Tibial artery (tissue), 4 donors: ENCODE data around the gene MTHFSD.

Experiments
- DNase-seq, 2 donors: peaks; one replicate each; pipeline ENCODE4 v3.0.0-alpha.2; 2019
- H3K27ac ChIP-seq, 2 donors: fragments of 200-600 bp; sonication (generic) in 1 of 2; 1 replicate in 1 of 2; 2 replicates in 1 of 2; pipeline ENCODE4 v1.5.1; 2018 to 2019; ENCODE audit warnings: mild to moderate bottlenecking in 1 of 2
- H3K27me3 ChIP-seq, 2 donors: fragments of 200-600 bp; sonication (generic) in 1 of 2; one replicate each; pipeline versions ENCODE4 v1.5.1 to v1.6.0; 2016 to 2019
- H3K36me3 ChIP-seq, 3 donors: fragments of 200-600 bp; sonication (generic) in 2 of 3; one replicate each; pipeline ENCODE4 v1.5.1; 2016 to 2019; ENCODE audit warnings: mild to moderate bottlenecking in 2 of 3
- H3K4me1 ChIP-seq, 4 donors: fragments of 200-600 bp; sonication (generic) in 2 of 4; 1 replicate in 3 of 4; 2 replicates in 1 of 4; pipeline ENCODE4 v1.5.1; 2016 to 2019
- H3K4me3 ChIP-seq, 2 donors: fragments of 200-600 bp; sonication (generic) in 1 of 2; 1 replicate in 1 of 2; 2 replicates in 1 of 2; pipeline ENCODE4 v1.5.1; 2018 to 2019; ENCODE audit warnings: mild to moderate bottlenecking in 2 of 2
- H3K9me3 ChIP-seq, 3 donors: fragments of 200-600 bp; sonication (generic) in 1 of 3; one replicate each; pipeline ENCODE4 v1.5.1; 2016 to 2019
- intact Hi-C: fragments of 100-400 bp; cut with DNase I; formaldehyde crosslinking; loops from one replicate; pipeline ENCODE4 v1.15.0; 2023; ENCODE audit warnings: low total_unique reads
- TF ChIP-seq, protein P1 (sequence below), 2 experiments: fragments of 200-600 bp in 1 of 2; fragments of 450-650 bp in 1 of 2; IDR thresholded peaks; one replicate each; pipeline ENCODE4 v1.5.1; 2017 to 2019; ENCODE audit warnings: antibody characterized with exemption in 2 of 2, mild to moderate bottlenecking in 1 of 2, moderate library complexity in 1 of 2

MTHFSD gene

DNA sequence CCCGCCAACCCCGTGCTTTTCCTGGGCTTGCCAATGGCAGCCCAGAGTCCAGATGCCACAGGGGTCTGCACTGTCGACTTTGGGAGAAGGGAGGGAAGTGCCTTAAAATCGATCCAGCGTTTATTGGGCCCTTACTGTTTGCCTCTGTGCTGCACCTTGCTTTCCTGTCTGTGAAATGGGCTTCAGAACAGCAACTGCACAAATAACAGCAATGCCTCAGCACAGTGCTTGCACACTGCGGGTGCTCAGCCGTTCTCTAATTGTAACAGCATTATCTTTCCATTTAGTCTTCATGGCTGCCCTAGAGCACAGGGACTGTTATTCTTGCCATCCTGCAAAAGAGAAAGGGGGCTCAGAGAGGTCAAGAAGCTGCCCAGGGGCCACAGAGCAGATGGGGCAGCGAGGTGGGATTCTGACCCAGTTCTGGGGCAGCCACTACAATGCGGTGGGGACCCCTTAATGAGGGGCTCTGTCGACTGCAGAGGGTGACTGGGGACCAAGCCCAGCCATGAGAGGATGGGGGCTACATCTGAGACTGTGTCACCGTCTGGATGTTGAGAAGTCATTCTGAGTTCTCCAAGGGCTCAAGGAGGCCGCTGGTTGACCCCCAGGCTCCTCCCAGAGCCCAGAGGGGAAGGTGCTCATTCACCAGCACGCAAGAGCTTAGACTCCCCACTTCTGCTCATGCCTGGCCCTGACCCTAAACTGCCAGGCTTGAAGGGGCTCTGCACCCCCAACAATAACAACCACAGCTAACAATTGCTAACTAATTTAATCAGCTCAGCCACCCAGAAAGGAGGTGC lies 54.1 kb downstream of the MTHFSD start:
- Histone ChIP-seq H3K4me3 (no peak overlapping the region), H3K4me1 (peaks cover 0 to 48% (median 34%) of the 10 kb centered on the region in 4 donors), H3K9me3 (no peaks in the 10 kb centered on the region), H3K36me3 (no peaks in the 10 kb centered on the region), H3K27ac (no peak overlapping the region), H3K27me3 (peaks cover 20 to 99% of the 10 kb centered on the region in 2 donors)
- intact Hi-C loops = loop anchor here (10.0 kb wide), 1 partner anchor 1806 kb away; the partner anchor contains the start of gene USP10
- TF ChIP-seq, protein P1, sequence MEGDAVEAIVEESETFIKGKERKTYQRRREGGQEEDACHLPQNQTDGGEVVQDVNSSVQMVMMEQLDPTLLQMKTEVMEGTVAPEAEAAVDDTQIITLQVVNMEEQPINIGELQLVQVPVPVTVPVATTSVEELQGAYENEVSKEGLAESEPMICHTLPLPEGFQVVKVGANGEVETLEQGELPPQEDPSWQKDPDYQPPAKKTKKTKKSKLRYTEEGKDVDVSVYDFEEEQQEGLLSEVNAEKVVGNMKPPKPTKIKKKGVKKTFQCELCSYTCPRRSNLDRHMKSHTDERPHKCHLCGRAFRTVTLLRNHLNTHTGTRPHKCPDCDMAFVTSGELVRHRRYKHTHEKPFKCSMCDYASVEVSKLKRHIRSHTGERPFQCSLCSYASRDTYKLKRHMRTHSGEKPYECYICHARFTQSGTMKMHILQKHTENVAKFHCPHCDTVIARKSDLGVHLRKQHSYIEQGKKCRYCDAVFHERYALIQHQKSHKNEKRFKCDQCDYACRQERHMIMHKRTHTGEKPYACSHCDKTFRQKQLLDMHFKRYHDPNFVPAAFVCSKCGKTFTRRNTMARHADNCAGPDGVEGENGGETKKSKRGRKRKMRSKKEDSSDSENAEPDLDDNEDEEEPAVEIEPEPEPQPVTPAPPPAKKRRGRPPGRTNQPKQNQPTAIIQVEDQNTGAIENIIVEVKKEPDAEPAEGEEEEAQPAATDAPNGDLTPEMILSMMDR (IDR thresholded peaks at IDR 0.05) = no peak
- DNase-seq = no peak

DNA sequence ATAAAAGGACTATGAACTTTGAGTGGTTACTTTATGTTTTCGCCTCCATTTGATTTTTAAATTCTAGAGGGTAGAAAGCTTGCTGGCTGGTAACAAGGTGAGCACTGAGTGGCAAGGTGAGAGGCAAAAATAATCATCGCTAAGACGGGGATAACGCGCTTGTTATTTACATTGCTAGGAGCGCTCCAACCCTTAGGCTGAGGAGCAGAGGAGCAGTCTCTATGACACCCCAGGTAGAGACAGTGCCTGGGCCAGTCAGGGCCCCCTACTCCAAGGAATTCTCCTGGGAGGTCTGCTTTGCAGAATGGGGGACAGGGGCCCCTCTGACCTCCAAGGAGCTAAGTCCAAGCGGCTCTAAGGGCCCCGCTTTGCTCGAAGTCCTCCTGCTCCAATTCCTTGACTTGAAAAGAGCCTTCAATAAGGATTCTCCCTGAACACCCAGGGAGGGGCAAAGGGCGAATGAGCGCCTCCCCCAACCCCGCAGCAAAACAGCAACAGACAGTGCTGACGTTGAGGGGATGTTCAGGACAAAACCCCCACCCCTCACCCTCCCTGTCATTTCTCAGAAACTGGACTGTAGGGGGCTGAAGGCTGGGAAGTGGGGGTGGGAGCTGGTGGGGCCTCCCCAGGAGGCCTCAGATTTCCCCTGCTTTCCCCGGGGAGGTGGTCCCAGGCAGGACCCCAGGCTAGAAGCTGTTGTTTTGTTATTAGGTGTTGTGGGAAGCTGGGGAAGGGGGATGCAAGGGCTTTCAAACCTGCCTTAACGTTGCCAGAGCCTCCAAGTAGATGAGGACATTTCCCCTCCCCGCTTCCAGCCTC lies 54.9 kb downstream of the MTHFSD start:
- Histone ChIP-seq H3K4me3 (no peak overlapping the region), H3K36me3 (no peaks in the 10 kb centered on the region), H3K4me1 (peaks cover 0 to 40% (median 28%) of the 10 kb centered on the region in 4 donors), H3K9me3 (no peaks in the 10 kb centered on the region), H3K27me3 (peaks cover 18 to 99% of the 10 kb centered on the region in 2 donors), H3K27ac (no peak overlapping the region)
- TF ChIP-seq, protein P1 (IDR thresholded peaks at IDR 0.05) = no peak
- intact Hi-C loops = loop anchor here (10.0 kb wide), 1 partner anchor 1805 kb away; the partner anchor contains the start of gene USP10
- no peak for DNase-seq

DNA sequence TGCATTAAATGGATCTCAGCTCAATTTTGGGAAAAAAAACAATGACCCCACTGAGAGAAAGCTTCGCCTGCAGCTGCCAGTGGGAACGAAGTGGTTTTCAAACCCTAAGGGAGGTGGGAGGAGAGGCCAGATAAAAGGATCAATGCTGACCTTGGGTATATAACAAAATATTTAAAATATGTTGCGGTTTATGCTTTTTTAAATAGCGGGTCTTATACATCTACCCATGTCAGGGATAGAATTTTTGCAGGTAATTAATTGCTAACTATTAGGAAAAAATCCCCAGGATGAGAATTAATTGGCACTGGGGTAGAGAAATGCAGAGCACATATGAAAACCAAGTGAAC lies 55.6 kb downstream of the MTHFSD start:
- H3K9me3 ChIP-seq = no peaks in the 10 kb centered on the region
- no peak for DNase-seq
- no peak overlapping the region for H3K4me3 ChIP-seq
- H3K27me3 ChIP-seq = peaks cover 18 to 99% of the 10 kb centered on the region in 2 donors
- intact Hi-C loops = no loop called here
- no peak overlapping the region for H3K27ac ChIP-seq
- H3K4me1 ChIP-seq = peaks cover 0 to 40% (median 26%) of the 10 kb centered on the region in 4 donors
- TF ChIP-seq, protein P1 (IDR thresholded peaks at IDR 0.05) = no peak
- H3K36me3 ChIP-seq = no peaks in the 10 kb centered on the region

DNA sequence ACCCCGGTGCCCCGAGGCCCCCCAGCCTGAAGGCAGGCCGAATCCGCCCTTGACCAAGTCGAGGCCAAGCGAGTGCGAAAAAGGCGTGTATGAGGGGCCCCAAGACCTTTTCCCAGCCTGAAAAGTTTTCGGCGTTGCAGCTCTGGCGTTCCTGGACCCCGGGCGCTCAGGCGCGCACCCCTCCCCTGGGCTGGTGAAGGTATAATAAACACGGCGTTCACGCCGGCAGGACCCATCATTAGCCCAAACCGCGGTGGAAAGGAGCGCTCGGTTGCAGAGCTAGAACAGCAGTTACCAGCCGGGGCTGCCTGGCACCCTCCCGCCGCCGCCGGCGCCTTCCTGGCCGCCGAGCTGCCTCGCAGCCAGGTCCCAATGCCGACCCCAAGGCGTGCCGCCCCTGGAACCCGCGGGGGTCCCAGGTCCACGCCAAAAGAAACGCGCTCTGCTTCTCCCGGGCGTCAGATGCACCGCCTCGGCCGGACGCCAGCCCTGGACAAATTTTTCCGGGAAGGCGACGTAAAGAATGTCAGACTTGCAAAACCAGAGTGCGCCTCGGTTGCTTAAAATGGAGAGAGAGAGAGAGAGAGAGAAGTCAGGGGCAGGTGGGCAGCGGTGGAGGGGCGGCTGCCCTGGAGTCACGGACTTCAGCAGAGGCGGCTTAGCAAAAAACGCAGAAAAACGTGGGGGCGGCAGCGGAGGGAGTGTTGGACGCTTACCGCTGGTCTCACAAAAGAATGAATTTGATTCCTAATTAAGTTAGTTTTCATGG lies 56.2 kb downstream of the MTHFSD start:
- Histone ChIP-seq H3K4me3 (peak overlapping the region in 1 of 2 donors; percentile 22), H3K27me3 (peaks cover 18 to 99% of the 10 kb centered on the region in 2 donors), H3K4me1 (peaks cover 0 to 41% (median 25%) of the 10 kb centered on the region in 4 donors), H3K36me3 (no peaks in the 10 kb centered on the region), H3K27ac (no peak overlapping the region), H3K9me3 (no peaks in the 10 kb centered on the region)
- DNase-seq = no peak
- TF ChIP-seq, protein P1 (IDR thresholded peaks at IDR 0.05) = no peak
- intact Hi-C loops = no loop called here

DNA sequence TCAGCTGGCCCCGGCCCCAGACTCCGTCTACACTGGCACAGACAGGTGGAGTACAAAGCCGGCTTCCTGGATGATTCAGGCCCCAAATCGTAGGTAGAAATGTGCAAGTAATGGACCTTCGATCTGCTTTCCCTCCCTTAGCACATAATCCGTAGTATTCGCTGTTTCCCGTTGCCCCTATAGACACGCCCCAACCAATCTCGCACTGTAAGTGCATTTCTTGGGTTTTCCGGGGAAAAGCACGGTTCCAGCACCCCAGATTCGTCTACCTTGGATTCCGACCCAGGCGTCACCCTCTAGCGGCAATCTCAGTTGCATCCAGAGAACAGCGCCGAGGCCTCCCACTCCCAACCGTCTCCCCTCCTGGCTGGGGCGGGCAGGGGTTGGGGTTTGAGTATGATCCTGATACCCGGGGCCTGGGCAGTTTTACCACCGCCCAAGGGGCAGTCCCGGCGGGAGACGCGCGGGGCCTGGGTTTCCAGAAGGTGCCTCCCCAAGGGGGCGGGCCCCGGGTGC lies 56.8 kb downstream of the MTHFSD start:
- H3K27ac ChIP-seq = no peak overlapping the region
- TF ChIP-seq, protein P1 (IDR thresholded peaks at IDR 0.05) = no peak
- H3K9me3 ChIP-seq = no peaks in the 10 kb centered on the region
- H3K36me3 ChIP-seq = no peaks in the 10 kb centered on the region
- no peak for DNase-seq
- peaks cover 0 to 38% (median 25%) of the 10 kb centered on the region in 4 donors for H3K4me1 ChIP-seq
- peaks cover 16 to 100% of the 10 kb centered on the region in 2 donors for H3K27me3 ChIP-seq
- no peak overlapping the region for H3K4me3 ChIP-seq
- intact Hi-C loops = no loop called here
